GM11168 (cell line): ENCODE measurements around the gene TGFBR1.
"Not testable (repeated sequence)": the region's sequence is repeated elsewhere in the genome, so short reads cannot be mapped to it uniquely, and the experiment has no call there.

Experiments used
- in situ Hi-C: fragments of 300-500 bp; cut with MboI; formaldehyde crosslinking; loops from one replicate; pipeline ENCODE4 v1.12.0; 2022; ENCODE audit warnings: low sequenced_read_pairs; ENCODE audit not compliant: unreplicated experiment

TGFBR1 gene

DNA sequence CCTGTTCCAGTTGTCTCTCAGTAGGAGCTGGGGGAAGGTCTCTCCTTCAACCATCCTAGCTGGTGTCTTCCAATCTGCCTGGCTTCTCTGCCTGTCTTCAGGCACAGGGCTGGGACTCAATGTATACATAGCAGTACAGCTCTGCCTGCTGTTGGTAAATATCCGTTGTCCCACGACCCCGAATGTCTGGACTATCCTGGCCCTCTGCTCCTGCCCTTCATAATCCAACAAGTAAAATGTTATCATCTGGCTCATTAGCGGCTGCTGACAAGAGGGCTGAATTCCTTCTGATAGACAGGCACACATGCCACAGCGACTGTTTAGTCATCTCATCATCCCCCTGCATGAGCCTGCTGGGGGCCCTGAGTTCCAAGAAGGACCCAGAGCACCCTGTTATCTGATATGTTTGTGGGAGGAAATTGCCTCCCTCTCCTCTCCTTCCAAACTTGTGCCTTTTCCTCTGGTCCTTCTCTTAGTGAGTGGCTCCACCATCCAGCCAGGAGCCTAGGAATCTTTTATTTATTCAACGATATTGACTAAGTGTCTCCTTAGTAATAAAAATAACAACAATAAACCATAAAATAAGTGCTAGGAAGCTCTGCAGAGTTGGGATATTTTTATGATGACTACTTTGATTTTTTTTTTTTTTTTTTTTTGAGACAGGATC is 29.5 kb upstream of the TGFBR1 start:
- in situ Hi-C loops: no loop called here

DNA sequence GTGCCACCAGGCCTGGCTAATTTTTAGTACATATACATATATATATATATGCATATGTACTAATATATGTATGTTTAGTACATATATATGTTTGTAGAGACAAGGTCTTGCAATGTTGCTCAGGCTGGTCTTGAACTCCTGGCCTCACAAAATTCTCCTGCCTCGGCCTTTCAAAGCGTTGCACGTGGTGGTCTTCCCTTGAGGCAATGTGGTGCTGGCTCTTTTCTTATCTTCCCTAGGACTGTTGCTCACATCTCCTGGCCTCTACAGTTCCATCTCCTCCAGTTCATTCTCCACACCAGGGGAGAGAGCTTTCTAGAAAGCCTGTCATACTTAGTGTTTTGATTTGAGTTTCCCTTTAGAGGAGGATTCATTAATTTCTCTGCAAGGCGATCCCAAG is 28.9 kb upstream of the TGFBR1 start:
- in situ Hi-C loops: no loop called here

DNA sequence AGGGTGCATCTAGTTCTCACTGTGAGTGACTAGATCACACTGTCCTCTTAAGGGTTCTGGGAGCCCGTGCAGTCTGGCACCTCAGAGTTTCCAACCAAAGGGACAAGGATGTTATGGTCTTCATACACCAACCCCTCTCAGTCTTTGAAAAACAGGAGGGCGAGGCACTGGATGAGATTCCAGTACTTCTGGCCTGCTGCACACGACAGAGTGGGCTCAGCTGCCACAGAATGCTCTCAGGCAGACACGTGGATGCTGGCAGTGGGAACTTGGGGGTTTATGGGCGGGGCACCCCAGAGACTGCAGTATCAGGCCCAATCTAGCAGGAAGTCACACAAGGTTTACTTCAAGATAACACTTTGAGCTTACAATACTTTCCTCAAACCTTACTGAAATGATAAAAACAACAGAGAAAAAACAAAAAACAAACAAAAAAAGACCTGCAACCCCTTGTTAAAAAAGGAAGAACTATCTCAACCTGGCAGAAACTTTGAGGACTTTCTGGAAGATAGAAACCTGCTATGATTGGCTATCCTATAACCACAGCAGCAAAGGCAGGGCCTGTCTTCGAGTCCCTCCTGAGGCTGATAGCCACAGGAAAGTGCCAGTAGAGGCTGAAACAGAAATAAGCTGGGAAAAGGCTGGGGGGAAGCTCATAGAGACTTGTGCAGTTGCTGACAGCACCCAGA is 28.3 kb upstream of the TGFBR1 start:
- in situ Hi-C loops: no loop called here

DNA sequence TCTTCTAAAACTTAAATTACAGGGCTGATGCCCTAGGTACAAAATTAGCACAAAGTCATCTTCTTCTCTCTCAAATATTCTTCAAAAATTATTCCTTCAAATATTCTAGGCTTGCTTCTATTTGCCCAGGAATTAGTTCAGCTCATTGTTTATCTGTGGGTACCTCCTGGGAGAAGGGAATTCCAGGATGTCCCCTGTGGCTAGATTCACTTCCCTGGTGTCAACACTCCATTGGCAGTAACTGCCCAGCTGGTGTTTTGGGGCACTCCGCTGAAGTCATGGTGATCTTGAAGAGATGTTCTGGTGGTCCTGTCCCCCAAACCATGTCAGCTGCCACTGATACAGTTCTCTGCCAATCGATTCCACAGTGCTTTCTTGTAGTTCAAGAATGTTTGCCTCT is 26.2 kb upstream of the TGFBR1 start:
- in situ Hi-C loops: no loop called here

- in situ Hi-C loops: no loop called here
These were observed 25.4 kb upstream of the TGFBR1 start for GRCh38 chr9:99079542-99079941.

DNA sequence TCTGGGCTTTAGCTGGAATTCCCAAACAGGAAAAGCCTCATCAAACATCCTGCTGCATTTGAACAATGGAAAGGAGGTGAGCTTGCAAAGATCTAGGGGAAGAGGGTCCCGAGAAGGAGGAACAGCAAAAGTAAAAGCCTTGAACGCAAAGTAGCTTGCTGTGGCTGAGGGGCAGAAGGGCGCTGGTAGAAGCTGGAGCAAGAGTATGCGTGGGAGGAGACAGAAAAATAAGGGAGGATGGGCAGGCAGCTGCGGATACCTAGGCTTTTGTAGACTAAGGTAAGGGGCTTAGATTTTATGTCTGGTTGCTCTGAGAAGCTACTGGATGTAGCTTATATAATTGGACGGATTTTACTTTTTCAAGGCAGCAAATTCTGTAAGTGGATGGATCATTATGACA is 21.9 kb upstream of the TGFBR1 start:
- in situ Hi-C loops: no loop called here

DNA sequence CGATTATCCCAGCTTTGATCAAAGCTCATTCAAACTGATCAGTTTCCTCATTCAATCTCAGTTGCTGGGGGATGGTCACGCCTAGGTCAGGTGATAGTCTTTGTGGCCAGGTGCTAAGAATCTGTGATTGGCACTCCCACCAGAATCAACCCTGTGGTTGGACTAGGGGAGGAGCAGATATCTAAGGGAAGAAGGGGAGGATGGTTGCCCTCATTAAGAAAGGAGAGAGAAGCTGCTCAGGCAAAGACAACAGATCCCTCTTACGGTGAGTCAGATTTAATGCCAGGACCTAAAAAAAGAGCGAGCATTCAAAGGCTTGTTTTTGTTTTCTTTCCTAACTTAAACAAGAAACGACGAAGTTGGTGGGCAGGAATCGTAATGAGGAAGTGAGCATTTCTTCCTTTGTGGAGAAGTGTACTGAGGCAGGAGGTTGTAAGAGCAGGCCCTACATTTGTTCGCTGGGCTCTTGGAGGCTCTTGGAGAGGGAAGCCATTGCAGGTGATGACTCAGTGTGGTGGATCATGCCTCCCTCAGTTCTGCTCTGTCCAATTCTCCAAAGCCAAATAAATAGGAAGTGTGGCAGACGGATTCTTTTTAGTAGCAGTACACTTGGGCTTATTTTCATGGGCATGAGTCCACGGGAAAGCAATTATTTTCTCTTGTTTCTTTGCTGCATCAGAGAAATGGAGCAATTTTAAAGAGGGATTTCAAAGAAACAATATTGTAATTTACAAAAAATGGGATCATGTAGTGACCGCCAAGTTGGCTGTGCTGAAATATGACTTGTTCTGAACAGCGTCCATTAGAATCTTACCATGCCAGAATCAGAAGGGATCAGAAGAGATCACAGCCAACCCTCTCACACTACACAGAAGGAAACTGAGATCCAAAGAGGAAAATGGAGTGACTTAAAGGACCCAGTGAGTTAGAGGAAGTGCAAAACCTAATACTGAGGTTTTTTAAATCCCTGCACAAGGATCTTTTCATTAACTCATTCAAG is 18.7 kb upstream of the TGFBR1 start:
- in situ Hi-C loops: no loop called here

- in situ Hi-C loops: no loop called here
These were observed 17.5 kb upstream of the TGFBR1 start for GRCh38 chr9:99087462-99087861.

- in situ Hi-C loops: no loop called here
These were observed 14.4 kb upstream of the TGFBR1 start for GRCh38 chr9:99090336-99091130.

DNA sequence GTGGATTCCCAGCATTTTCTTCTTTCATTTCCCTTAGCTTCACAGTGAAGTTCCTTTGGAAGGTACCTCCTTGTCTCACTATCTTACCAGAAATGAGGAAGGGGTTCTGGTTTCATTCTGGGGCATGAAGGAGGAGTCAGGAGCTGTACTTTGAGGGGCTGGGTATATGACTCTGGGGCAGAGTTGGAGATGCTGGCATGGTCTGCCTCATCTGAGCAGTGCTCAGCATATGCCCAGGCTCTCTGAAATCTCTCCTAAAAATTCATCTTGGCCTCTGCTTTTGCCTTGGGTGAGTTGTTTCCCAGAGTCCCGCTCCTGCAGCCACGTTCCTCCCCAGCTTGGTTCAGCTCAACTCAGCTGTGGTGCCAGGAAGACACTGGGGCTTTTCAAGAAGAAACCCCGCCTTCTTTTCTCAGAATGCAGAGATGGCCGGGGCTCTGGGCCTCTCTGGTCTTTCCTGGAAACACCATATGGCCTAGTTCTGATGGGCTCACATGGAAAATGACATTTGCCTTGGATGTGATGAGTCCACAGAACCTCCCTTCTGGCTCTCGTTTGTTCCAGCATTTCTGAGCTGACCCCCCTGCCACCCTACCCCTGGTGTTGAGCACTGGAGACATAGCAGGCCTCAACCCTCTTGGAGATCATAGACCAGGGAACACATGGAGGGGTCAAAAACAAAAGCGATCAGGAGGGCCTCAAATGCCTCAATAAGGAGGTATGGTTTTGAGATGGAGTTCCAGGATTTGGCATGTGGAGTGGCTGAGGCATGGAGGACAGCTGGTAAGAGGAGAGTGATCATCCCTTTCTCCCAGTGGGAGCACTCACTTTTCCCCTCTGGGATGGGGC is 12.0 kb upstream of the TGFBR1 start:
- in situ Hi-C loops: no loop called here

DNA sequence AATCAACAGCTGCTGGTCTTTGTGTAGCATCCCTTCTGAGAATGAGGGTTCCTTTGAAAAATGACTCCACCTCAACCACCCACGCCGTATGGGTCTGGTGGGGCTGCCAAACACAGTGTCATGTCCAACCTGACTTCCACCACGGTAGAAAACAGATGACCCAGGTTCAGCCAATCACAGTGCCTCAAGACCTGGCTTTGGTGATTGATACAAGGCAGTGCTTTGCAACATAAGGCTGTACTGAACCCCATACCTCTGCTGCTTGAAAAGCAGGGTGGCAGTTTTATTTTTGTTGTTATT is 11.5 kb upstream of the TGFBR1 start:
- in situ Hi-C loops: no loop called here

DNA sequence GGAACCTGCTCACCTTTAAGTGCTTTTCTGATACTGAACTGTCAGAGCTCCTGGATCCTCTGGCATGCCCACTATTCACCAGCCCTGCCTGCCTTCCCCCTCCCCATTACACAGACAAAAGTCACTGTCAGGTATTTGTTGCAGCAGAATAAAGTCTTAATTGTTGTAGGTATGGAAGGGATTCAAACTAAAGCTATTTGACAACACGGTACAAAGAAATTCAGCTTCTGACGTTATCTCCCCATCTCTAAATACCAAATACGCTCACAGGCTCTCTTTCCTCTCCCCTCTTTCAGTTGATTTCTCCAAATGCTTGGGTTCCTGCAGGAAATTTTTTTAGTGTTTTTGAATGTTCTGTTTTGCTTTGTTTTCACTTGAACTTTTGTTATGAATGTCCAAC is 9.3 kb upstream of the TGFBR1 start:
- in situ Hi-C loops: no loop called here

DNA sequence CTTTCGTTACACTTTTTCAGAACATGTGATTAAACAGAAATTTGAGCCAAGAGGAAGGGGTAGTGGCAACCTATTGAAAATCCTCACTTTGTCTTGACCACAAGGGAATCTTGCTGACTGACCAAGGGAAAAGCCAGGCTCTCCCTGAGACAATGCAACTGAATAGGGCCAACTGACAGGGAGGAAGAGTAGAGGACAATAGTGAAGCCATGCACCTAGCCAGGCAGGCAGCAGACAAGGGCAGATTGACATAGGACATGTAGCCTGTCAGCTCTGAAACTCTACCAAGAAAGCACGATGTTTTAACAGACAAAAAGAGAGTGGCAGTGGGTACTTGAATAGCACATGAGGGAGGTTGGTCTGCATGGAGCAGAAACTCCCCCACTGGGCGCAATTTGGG is 8.5 kb upstream of the TGFBR1 start:
- in situ Hi-C loops: no loop called here

DNA sequence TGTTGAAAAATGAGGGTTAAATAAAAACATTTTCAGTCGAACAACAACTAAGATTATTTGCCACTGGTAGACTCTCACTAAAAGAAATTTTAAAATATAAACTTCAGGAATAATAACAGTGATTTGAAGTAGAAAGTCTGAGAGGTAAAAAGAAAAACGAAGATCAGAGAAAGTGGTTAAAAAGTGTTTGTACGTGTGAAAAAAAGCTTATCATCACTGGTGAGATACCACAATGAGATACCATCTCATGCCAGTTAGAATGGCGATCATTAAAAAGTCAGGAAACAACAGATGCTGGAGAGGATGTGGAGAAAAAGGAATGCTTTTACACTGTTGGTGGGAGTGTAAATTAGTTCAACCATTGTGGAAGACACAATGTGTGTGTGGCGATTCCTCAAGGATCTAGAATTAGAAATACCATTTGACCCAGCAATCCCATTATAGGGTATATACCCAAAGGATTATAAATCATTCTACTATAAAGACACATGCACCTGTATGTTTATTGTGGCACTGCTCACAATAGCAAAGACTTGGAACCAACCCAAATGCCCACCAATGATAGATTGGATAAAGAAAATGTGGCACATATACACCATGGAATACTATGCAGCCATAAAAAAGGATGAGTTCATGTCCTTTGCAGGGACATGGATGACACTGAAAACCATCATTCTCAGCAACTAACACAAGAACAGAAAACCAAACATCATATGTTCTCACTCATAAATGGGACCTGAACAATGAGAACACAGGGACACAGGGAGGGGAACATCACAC is 4.9 kb upstream of the TGFBR1 start:
- in situ Hi-C loops: not testable (repeated sequence)

GRCh38 chr9:99101271-99101670 is 3.6 kb upstream of the TGFBR1 start:
- in situ Hi-C loops: no loop called here

DNA sequence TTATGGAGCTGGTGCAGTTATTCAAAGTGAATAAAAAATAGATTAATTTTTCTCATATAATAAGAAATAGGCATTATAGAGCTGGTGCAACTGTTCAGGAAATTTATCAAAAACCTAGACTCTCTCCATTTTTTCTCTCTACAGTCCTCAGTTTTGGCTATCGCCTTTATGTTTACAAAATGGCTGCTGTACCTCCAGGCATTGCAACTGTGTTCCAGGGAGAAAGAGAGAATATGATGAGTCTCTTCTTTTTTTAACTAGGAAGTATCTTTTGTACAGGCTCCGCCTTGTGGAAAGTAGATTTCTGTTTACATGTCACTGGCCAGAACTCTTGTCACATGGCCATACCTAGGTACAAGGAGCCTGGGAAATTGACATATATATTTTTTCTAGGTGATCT is 3.1 kb upstream of the TGFBR1 start:
- in situ Hi-C loops: no loop called here

DNA sequence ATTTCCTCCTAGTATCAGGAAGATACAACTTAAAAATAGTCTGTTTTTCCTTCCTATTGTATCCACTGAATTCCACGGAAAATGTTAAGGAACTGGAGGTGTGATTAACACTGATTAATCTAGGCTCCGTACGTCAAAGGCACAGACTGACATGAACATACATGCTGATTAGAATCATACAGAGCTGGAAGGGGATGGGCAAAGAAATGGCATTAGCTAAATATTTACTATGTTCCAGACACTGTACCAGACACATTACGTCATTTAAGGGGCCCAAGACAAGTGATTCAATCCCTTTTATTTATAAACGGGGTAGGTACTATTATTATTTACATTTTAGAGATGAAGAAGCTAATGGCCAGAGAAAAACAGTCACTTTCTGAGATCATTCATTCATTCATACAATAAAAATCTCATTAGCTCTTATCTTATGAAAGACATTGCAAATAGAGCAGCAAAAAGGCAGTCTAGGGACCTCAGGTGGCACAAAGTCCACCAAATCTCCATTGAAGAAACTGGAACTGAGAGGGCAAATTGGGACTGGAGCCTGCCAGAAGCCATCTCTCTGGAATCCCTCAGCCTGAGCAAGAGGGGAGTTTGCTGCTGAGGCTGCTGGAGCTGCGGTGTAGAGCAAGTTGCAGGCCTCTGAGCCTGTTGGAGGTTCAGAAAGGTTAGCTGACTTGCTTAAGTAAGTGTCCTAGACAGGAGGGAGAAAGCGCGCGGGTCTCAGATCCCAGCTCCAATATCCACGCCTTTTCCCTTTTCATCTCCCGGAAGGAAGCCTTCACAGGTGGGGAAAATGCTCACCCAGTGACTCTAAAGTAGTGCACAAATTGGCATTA is 1.6 kb upstream of the TGFBR1 start:
- in situ Hi-C loops: no loop called here

DNA sequence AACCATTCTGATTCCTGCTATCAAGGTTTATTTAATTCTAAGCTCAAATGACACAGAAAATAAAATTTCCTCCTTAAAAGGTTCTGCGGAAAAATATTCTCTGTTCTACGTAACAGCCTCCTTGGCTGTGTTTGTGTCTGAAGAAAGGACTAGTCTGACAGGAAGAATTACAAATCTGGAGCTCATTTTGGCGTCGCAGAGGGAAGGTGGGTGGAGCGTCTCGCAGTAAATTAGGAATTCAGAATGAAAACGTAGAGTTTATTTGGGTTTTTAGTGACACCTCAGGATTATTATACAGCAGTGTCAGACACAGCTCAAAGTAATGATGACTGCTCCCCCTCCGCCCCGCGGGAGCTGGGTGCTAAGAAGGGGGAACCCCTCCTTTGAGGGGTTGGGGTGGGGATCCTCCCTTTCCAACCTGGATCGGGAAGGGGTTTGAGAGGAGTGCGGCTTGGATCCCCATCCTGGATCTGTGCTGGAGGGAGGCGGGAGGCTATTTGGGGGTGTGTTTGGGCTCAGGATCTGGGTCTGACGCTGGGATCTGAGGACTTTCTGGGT is 933 bp upstream of the TGFBR1 start:
- in situ Hi-C loops: no loop called here
